T-helper 2 cell treated with Interferon-gamma antibody and Interleukin-4, amounts not matched to agents 5 μg/mL and 100 μg/mL, for 36 hours (primary cell): ENCODE measurements around the gene KRT1.

Experiments
- DNase-seq: peaks from one replicate; pipeline ENCODE4 v3.0.0; 2021; ENCODE audit warnings: low spot score
- H3K27ac Mint-ChIP-seq: one replicate; pipeline ENCODE4 v1.8.0; 2021; ENCODE audit warnings: mild to moderate bottlenecking, mixed read lengths
- H3K27me3 Mint-ChIP-seq: one replicate; pipeline ENCODE4 v1.8.0; 2021; ENCODE audit warnings: low read depth, mixed read lengths
- H3K36me3 Mint-ChIP-seq: one replicate; pipeline ENCODE4 v1.8.0; 2021; ENCODE audit warnings: low read depth, mixed read lengths
- H3K4me1 Mint-ChIP-seq: one replicate; pipeline ENCODE4 v1.8.0; 2021; ENCODE audit warnings: low read depth, mixed read lengths
- H3K4me3 Mint-ChIP-seq: one replicate; pipeline ENCODE4 v1.8.0; 2022; ENCODE audit warnings: mild to moderate bottlenecking, moderate library complexity, mixed read lengths
- H3K9me3 Mint-ChIP-seq: one replicate; pipeline ENCODE4 v1.8.0; 2021; ENCODE audit warnings: mixed read lengths

KRT1 gene

DNA sequence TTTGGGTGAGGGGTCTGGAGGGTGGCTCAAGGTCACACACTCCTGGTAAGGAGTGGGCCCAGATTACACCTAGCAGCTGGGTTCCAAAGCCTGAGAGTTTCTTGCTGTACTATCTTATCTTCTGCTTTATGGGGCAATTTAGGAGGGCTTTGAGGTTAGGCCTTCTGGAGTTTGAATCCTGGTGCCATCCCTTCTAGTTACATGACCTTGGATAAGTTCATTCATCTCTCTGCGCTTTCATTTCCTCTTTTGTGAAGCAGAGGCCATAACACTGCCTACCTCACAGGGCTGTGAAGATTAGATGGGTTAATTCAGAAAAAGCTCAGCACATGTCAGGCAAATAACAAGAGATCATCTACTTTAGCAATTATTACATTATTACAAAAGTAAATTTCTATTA is 30.5 kb upstream of the KRT1 start:
- Mint-ChIP-seq H3K9me3 (peaks cover 3% of the 10 kb centered on the region), H3K27me3 (peaks cover 38% of the 10 kb centered on the region), H3K4me1 (peaks cover 5% of the 10 kb centered on the region), H3K36me3 (no peaks in the 10 kb centered on the region), H3K27ac (no peak overlapping the region), H3K4me3 (no peak overlapping the region)
- no peak for DNase-seq

GRCh38 chr12:52708010-52708409 is 27.8 kb upstream of the KRT1 start:
- Mint-ChIP-seq H3K36me3 (no peaks in the 10 kb centered on the region), H3K4me1 (peaks cover 5% of the 10 kb centered on the region), H3K27ac (no peak overlapping the region), H3K9me3 (peaks cover 3% of the 10 kb centered on the region), H3K4me3 (no peak overlapping the region), H3K27me3 (peaks cover 14% of the 10 kb centered on the region)
- DNase-seq: no peak

- no peak overlapping the region for H3K4me3 Mint-ChIP-seq
- H3K27ac Mint-ChIP-seq: no peak overlapping the region
- no peaks in the 10 kb centered on the region for H3K9me3 Mint-ChIP-seq
- no peak for DNase-seq
- H3K36me3 Mint-ChIP-seq: no peaks in the 10 kb centered on the region
- H3K4me1 Mint-ChIP-seq: peaks cover 5% of the 10 kb centered on the region
- H3K27me3 Mint-ChIP-seq: no peaks in the 10 kb centered on the region
Measured at GRCh38 chr12:52704464-52704863, 24.3 kb upstream of the KRT1 start.

GRCh38 chr12:52703878-52704277 is 23.7 kb upstream of the KRT1 start:
- no peak for DNase-seq
- Mint-ChIP-seq H3K4me3 (no peak overlapping the region), H3K27ac (no peak overlapping the region), H3K36me3 (no peaks in the 10 kb centered on the region), H3K4me1 (peaks cover 5% of the 10 kb centered on the region), H3K27me3 (no peaks in the 10 kb centered on the region), H3K9me3 (no peaks in the 10 kb centered on the region)

DNA sequence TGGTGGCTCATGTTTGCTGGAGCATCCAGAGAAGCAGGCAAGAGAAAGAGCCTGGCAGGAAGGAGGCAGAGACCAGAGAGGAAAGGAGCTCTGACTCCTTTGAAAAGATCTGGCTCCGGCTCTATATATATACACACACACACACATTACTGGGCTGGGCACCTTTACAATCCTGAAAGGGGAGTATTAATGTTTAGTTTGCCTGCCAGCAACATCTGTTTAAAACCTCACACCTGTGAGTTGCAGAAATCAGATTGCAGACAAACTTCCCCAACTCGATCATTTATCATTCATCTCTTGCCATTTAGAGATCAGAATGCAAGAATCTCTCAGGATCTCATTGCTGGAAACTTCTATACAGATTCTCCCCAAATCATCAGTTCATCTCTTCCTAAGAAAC is 23.2 kb upstream of the KRT1 start, which contains the start of gene KRT77:
Gene KRT77 (minus strand): TSS at position 101 of the 400 bp plus-strand sequence. CDS start 90 bp downstream, at position 11.
- DNase-seq: no peak
- no peak within 1 kb of the TSS for H3K27ac Mint-ChIP-seq
- no peaks in the 10 kb centered on the region for H3K9me3 Mint-ChIP-seq
- H3K4me3 Mint-ChIP-seq: no peak within 1 kb of the TSS
- H3K4me1 Mint-ChIP-seq: peaks cover 5% of the 10 kb centered on the region
- no peaks in the 10 kb centered on the region for H3K36me3 Mint-ChIP-seq
- no peaks in the 10 kb centered on the region for H3K27me3 Mint-ChIP-seq

DNA sequence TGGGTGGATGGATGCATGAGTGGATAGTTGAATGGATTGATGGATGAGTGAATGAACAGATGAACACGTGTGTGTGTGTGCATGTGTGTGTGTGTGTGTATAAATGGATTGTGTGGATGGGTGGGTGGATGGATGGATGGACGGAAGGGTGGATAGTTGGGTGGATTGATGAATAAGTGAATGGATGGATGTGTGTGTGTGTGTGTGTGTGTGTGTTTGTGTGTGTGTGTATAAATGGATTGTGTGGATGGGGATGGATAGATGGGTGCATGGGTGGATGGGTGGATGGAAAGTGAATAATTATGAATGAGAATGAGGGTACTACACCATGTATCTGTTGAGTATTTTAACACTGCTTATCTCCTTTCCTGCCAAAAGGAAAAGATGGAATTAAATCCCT is 22.1 kb upstream of the KRT1 start:
- Mint-ChIP-seq H3K36me3 (no peaks in the 10 kb centered on the region), H3K27ac (no peak overlapping the region), H3K27me3 (peaks cover 2% of the 10 kb centered on the region), H3K9me3 (no peaks in the 10 kb centered on the region), H3K4me3 (no peak overlapping the region), H3K4me1 (peaks cover 2% of the 10 kb centered on the region)
- DNase-seq: no peak

DNA sequence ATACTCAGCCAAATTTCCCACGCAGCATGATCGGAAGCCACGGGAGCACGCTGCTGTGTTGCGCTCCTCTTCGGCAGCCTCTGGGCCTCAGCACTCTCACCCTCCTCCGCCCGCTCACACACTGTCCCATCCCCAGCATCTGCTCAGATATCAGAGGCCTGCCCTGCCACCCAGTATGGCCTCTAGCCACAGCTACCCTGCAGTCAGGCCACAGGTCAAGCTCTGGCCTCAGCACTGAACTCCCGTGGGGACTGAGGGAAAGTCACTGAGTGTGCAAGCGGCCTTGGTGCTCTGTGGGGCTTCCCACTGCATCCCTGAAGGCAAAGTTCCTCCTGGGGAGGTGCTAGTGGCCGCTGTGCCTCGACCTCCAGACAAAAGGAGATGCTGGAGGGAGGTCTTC is 21.1 kb upstream of the KRT1 start:
- peaks cover 2% of the 10 kb centered on the region for H3K27me3 Mint-ChIP-seq
- no peak overlapping the region for H3K4me3 Mint-ChIP-seq
- H3K9me3 Mint-ChIP-seq: no peaks in the 10 kb centered on the region
- no peaks in the 10 kb centered on the region for H3K36me3 Mint-ChIP-seq
- H3K4me1 Mint-ChIP-seq: no peaks in the 10 kb centered on the region
- DNase-seq: no peak
- no peak overlapping the region for H3K27ac Mint-ChIP-seq

DNA sequence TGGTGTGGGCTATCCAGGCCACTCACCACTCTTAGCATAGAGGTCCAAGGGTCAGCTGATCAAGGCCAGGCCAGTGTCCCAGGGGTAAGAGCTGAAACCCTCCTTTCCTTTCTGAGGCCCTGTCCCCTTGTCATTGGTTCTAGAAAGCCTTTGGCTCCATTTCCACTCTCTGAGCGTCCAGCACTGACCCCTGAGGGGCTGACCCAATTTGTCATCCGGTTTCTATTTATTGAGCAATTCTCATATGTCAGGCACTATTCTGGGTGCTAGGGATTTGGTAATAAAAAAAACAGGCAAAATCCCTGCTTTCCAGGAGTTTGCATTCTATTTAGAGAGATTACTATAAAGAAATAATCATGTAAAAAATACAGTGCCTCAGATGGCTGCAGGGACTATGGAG is 19.8 kb upstream of the KRT1 start:
- no peak for DNase-seq
- H3K4me3 Mint-ChIP-seq: no peak overlapping the region
- H3K4me1 Mint-ChIP-seq: no peaks in the 10 kb centered on the region
- H3K9me3 Mint-ChIP-seq: no peaks in the 10 kb centered on the region
- H3K36me3 Mint-ChIP-seq: no peaks in the 10 kb centered on the region
- H3K27ac Mint-ChIP-seq: no peak overlapping the region
- peaks cover 2% of the 10 kb centered on the region for H3K27me3 Mint-ChIP-seq

DNA sequence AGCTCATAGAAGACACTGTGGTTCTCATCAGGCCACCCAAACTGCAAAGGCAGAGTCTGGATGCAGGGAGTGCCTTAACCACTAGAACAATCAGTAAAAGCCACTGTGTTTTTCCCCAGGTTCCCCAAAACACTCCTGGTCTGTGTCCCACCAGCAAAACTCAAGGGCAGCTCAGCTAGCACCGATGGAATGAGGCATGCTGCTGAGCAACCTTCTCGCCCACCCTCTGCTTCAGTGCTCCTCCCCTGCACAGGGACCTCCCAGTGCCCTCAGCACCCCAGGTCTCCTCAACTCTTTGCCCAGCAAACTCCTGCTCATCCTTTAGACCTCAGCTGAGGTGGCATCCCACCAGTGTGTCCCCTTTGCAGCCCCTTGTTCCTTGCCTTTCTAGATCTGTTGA is 19.2 kb upstream of the KRT1 start:
- H3K27ac Mint-ChIP-seq: no peak overlapping the region
- DNase-seq: no peak
- H3K27me3 Mint-ChIP-seq: peaks cover 2% of the 10 kb centered on the region
- H3K36me3 Mint-ChIP-seq: no peaks in the 10 kb centered on the region
- no peak overlapping the region for H3K4me3 Mint-ChIP-seq
- no peaks in the 10 kb centered on the region for H3K4me1 Mint-ChIP-seq
- no peaks in the 10 kb centered on the region for H3K9me3 Mint-ChIP-seq

GRCh38 chr12:52698651-52699340 is 18.6 kb upstream of the KRT1 start:
- no peak overlapping the region for H3K4me3 Mint-ChIP-seq
- H3K4me1 Mint-ChIP-seq: no peaks in the 10 kb centered on the region
- H3K27me3 Mint-ChIP-seq: peaks cover 2% of the 10 kb centered on the region
- no peak overlapping the region for H3K27ac Mint-ChIP-seq
- no peaks in the 10 kb centered on the region for H3K9me3 Mint-ChIP-seq
- no peaks in the 10 kb centered on the region for H3K36me3 Mint-ChIP-seq
- no peak for DNase-seq

DNA sequence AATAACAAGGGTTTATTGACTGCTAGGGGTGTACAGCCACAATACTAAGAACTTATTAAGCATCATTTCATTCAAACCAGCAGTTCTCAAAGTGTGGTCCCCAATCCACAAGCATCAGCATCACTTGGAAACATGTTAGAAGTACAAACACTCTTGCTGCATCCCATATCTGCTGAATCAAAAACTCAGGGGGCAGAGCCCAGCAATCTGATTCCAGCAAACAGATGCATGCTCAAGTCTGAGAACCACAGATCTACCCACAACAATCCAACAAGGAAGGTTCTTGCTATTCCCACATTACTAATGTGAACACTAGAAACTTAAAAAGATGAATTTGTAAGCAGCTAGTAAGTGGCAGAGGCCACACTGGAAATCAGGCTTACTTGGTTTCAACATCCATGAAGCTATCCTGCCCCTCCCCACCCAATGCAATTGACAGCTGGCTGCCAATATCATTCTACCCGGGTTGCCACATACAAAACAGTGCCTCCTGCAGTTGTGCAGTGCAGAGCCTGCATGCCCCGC is 16.9 kb upstream of the KRT1 start:
- H3K36me3 Mint-ChIP-seq: no peaks in the 10 kb centered on the region
- H3K4me1 Mint-ChIP-seq: no peaks in the 10 kb centered on the region
- H3K27me3 Mint-ChIP-seq: peaks cover 16% of the 10 kb centered on the region
- DNase-seq: no peak
- no peak overlapping the region for H3K27ac Mint-ChIP-seq
- H3K4me3 Mint-ChIP-seq: no peak overlapping the region
- H3K9me3 Mint-ChIP-seq: no peaks in the 10 kb centered on the region

DNA sequence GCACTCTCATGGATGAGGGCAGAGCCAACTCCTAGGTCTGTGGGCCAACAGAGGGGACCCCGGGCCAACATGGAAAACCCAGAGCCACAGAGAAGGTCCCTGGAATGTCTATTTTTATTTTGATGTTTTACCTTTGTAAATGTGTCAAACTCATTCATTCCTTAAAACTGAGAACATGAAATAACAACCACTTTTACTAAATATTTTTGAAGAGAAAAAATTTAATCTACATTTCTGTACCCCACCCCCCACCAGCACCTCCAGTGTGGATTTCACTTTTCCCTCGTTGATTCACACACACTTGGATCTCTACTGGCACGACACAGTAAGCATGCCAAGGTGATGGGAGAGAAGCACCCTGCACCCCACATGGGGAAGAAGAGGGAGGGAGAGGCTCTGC is 16.4 kb upstream of the KRT1 start:
- H3K36me3 Mint-ChIP-seq: no peaks in the 10 kb centered on the region
- no peak overlapping the region for H3K27ac Mint-ChIP-seq
- no peak overlapping the region for H3K4me3 Mint-ChIP-seq
- H3K27me3 Mint-ChIP-seq: peaks cover 21% of the 10 kb centered on the region
- no peak for DNase-seq
- H3K9me3 Mint-ChIP-seq: no peaks in the 10 kb centered on the region
- H3K4me1 Mint-ChIP-seq: no peaks in the 10 kb centered on the region

- Mint-ChIP-seq H3K4me3 (no peak overlapping the region), H3K27ac (no peak overlapping the region), H3K9me3 (no peaks in the 10 kb centered on the region), H3K27me3 (peaks cover 30% of the 10 kb centered on the region), H3K36me3 (no peaks in the 10 kb centered on the region), H3K4me1 (peaks cover 7% of the 10 kb centered on the region)
- DNase-seq: no peak
Measured at GRCh38 chr12:52695039-52695438, 14.8 kb upstream of the KRT1 start.

- no peak overlapping the region for H3K4me3 Mint-ChIP-seq
- H3K27ac Mint-ChIP-seq: no peak overlapping the region
- no peaks in the 10 kb centered on the region for H3K9me3 Mint-ChIP-seq
- no peaks in the 10 kb centered on the region for H3K36me3 Mint-ChIP-seq
- peaks cover 39% of the 10 kb centered on the region for H3K27me3 Mint-ChIP-seq
- no peak for DNase-seq
- H3K4me1 Mint-ChIP-seq: peaks cover 7% of the 10 kb centered on the region
Measured at GRCh38 chr12:52694151-52694550, 13.9 kb upstream of the KRT1 start.

GRCh38 chr12:52693261-52693660 is 13.1 kb upstream of the KRT1 start:
- Mint-ChIP-seq H3K9me3 (no peaks in the 10 kb centered on the region), H3K4me1 (peaks cover 7% of the 10 kb centered on the region), H3K27ac (no peak overlapping the region), H3K36me3 (no peaks in the 10 kb centered on the region), H3K27me3 (peaks cover 47% of the 10 kb centered on the region), H3K4me3 (no peak overlapping the region)
- no peak for DNase-seq
